Endothelial cell (in vitro differentiated cells): ENCODE data around the gene CHMP6. TPM values are rescaled to one million over a fixed set of nuclear protein-coding genes. Genes with fewer than 3 reads are reported as not detected.

ENCODE experiments used
- DNase-seq: peaks from one replicate; pipeline ENCODE4 v3.0.0; 2021; ENCODE audit warnings: low spot score
- H3K27ac Mint-ChIP-seq: one replicate; pipeline ENCODE4 v1.8.0; 2021; ENCODE audit warnings: mixed read lengths, inconsistent platforms; ENCODE audit not compliant: unreplicated experiment
- H3K27me3 Mint-ChIP-seq: one replicate; pipeline ENCODE4 v1.8.0; 2021; ENCODE audit warnings: mild to moderate bottlenecking, moderate library complexity, mixed read lengths, inconsistent platforms; ENCODE audit not compliant: unreplicated experiment
- H3K36me3 Mint-ChIP-seq: one replicate; pipeline ENCODE4 v1.8.0; 2021; ENCODE audit warnings: mild to moderate bottlenecking, low read depth, mixed read lengths, inconsistent platforms; ENCODE audit not compliant: unreplicated experiment
- H3K4me1 Mint-ChIP-seq: one replicate; pipeline ENCODE4 v1.8.0; 2021; ENCODE audit warnings: mild to moderate bottlenecking, mixed read lengths, inconsistent platforms; ENCODE audit not compliant: unreplicated experiment
- H3K4me3 Mint-ChIP-seq: one replicate; pipeline ENCODE4 v1.8.0; 2021; ENCODE audit warnings: mild to moderate bottlenecking, mixed read lengths, inconsistent platforms; ENCODE audit not compliant: unreplicated experiment
- H3K9me3 Mint-ChIP-seq: one replicate; pipeline ENCODE4 v1.8.0; 2021; ENCODE audit warnings: mixed read lengths, inconsistent platforms; ENCODE audit not compliant: unreplicated experiment
- CTCF ChIP-seq: fragments of 200-600 bp; sonication (generic); IDR thresholded peaks from one replicate; pipeline ENCODE4 v1.5.0; 2021; ENCODE audit warnings: antibody characterized with exemption; ENCODE audit not compliant: unreplicated experiment
- total RNA-seq: library from RNA; stranded (reverse); fragmentation: NEBNext Ultra II Directional; extraction: Animal tissue kit (Norgen Biotek cat#: 25700); gene quantifications from one replicate; pipeline ENCODE4 v1.2.1, GENCODE V29; 2021; ENCODE audit not compliant: unreplicated experiment

CHMP6 gene
- total RNA-seq, 1 donor from 2014 or later = 34.3 TPM

GRCh38 chr17:81006891-81007290 lies 15.2 kb downstream of the CHMP6 start:
- DNase-seq = no peak
- H3K27me3 Mint-ChIP-seq = peaks cover 22% of the 10 kb centered on the region
- peaks cover 7% of the 10 kb centered on the region for H3K4me1 Mint-ChIP-seq
- peak overlapping the region; percentile 50 for H3K4me3 Mint-ChIP-seq
- peak overlapping the region; percentile 52 for H3K27ac Mint-ChIP-seq
- TF ChIP-seq CTCF = no peak
- peaks cover 14% of the 10 kb centered on the region for H3K36me3 Mint-ChIP-seq
- H3K9me3 Mint-ChIP-seq = peaks cover 9% of the 10 kb centered on the region

- Mint-ChIP-seq H3K27me3 (peaks cover 20% of the 10 kb centered on the region), H3K9me3 (peaks cover 11% of the 10 kb centered on the region), H3K27ac (no peak overlapping the region), H3K4me1 (peaks cover 9% of the 10 kb centered on the region), H3K36me3 (peaks cover 10% of the 10 kb centered on the region), H3K4me3 (no peak overlapping the region)
- no peak for DNase-seq
- TF ChIP-seq CTCF = no peak
Measured at GRCh38 chr17:81008140-81008539, 16.5 kb downstream of the CHMP6 start.

- Mint-ChIP-seq H3K4me1 (peaks cover 7% of the 10 kb centered on the region), H3K27ac (no peak overlapping the region), H3K27me3 (peaks cover 19% of the 10 kb centered on the region), H3K4me3 (no peak overlapping the region), H3K9me3 (peaks cover 11% of the 10 kb centered on the region), H3K36me3 (peaks cover 10% of the 10 kb centered on the region)
- TF ChIP-seq CTCF = no peak
- DNase-seq = no peak
Measured at GRCh38 chr17:81009136-81009535, 17.5 kb downstream of the CHMP6 start.

- Mint-ChIP-seq H3K4me3 (peak overlapping the region; percentile 24), H3K4me1 (peaks cover 3% of the 10 kb centered on the region), H3K27ac (no peak overlapping the region), H3K27me3 (peaks cover 11% of the 10 kb centered on the region), H3K36me3 (peaks cover 10% of the 10 kb centered on the region), H3K9me3 (peaks cover 11% of the 10 kb centered on the region)
- DNase-seq = no peak
- TF ChIP-seq CTCF = no peak
Measured at GRCh38 chr17:81010935-81011334, 19.3 kb downstream of the CHMP6 start.

- Mint-ChIP-seq H3K9me3 (peaks cover 11% of the 10 kb centered on the region), H3K27ac (peak overlapping the region; percentile 1), H3K36me3 (peaks cover 10% of the 10 kb centered on the region), H3K27me3 (peaks cover 14% of the 10 kb centered on the region), H3K4me1 (peaks cover 3% of the 10 kb centered on the region), H3K4me3 (no peak overlapping the region)
- no peak for TF ChIP-seq CTCF
- DNase-seq = no peak
Measured at GRCh38 chr17:81011951-81012350, 20.3 kb downstream of the CHMP6 start.
